GM23248 (cell line): ENCODE results near the gene ALDH7A1.

Experiments
- EZH2 ChIP-seq: fragments of 200-600 bp; sonication (generic); IDR thresholded peaks from 2 replicates; pipeline ENCODE4 v1.6.1; 2018; ENCODE audit warnings: antibody characterized with exemption, mild to moderate bottlenecking; ENCODE audit not compliant: insufficient read depth, poor library complexity, severe bottlenecking
- EZH2phosphoT487 ChIP-seq: fragments of 200-600 bp; sonication (generic); IDR thresholded peaks from 2 replicates; pipeline ENCODE4 v1.6.1; 2018; ENCODE audit warnings: antibody characterized with exemption, moderate library complexity, mild to moderate bottlenecking, low read depth; ENCODE audit not compliant: insufficient read depth

DNA sequence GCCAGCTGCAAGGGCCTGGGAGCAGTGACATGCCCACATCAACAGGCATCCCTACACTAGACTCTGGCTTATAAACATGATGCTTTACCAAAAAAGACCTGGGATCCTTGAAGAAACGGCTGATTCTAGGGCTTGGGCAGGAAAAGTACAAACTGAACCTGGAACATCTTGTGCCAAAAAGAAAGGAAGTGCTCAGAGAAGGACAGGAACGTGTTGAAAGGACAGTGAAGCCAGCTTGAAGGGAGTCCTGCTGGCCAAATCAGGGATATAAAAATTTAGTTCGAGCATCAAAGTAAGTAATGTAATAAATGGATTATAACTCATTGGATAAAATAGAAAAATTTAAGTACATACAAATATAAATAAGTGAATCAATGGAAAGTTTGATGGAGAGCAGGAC lies 58.1 kb downstream of the ALDH7A1 start:
- TF ChIP-seq EZH2phosphoT487, result no peak
- no peak for TF ChIP-seq EZH2
